Breast epithelium (tissue), 3 donors: ENCODE data around the gene RNF112.

Experiments used
- POLR2A ChIP-seq: fragments of 450-650 bp; IDR thresholded peaks from one replicate; pipeline ENCODE4 v1.6.1; 2016; ENCODE audit warnings: antibody characterized with exemption, mild to moderate bottlenecking, moderate library complexity
- POLR2AphosphoS5 ChIP-seq, 3 donors: sonication (generic); formaldehyde crosslinking; IDR thresholded peaks; one replicate each; pipeline ENCODE4 v1.6.1; 2017; ENCODE audit warnings: antibody characterized with exemption in 3 of 3
- TF ChIP-seq, protein P1 (sequence below), 3 donors: fragments of 450-650 bp; IDR thresholded peaks; one replicate each; pipeline ENCODE4 v1.5.1; 2016 to 2017; ENCODE audit warnings: antibody characterized with exemption in 3 of 3, mild to moderate bottlenecking in 3 of 3, moderate library complexity in 3 of 3

DNA sequence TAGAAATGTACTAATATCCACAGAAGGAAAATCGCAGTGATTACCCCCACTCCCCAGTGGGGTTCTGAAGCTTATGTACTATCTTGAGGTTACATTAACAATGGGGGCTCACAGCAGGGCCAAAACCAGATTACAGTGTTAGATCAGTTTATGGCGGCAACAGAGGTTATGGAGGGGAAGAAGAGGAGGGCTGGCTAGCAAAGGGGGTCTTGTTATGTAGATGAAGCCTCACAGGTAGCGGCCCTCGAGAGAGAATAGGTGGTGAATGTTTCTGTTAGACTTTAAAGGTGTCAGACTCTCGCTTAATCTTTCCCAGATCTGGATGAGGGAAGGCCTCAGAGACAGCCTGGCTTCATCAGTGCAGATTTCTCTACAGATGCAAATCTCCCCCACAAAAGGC lies 22.2 kb downstream of the RNF112 start:
- TF ChIP-seq, protein P1, sequence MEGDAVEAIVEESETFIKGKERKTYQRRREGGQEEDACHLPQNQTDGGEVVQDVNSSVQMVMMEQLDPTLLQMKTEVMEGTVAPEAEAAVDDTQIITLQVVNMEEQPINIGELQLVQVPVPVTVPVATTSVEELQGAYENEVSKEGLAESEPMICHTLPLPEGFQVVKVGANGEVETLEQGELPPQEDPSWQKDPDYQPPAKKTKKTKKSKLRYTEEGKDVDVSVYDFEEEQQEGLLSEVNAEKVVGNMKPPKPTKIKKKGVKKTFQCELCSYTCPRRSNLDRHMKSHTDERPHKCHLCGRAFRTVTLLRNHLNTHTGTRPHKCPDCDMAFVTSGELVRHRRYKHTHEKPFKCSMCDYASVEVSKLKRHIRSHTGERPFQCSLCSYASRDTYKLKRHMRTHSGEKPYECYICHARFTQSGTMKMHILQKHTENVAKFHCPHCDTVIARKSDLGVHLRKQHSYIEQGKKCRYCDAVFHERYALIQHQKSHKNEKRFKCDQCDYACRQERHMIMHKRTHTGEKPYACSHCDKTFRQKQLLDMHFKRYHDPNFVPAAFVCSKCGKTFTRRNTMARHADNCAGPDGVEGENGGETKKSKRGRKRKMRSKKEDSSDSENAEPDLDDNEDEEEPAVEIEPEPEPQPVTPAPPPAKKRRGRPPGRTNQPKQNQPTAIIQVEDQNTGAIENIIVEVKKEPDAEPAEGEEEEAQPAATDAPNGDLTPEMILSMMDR (IDR thresholded peaks at IDR 0.05) = no peak
- no peak for TF ChIP-seq POLR2AphosphoS5 (IDR thresholded peaks at IDR 0.05)
- no peak for TF ChIP-seq POLR2A
